GM12874 (cell line): ENCODE data around the gene DENND10.

ENCODE experiments used
- TF ChIP-seq, protein P1 (sequence below): IDR thresholded peaks from 2 replicates; pipeline ENCODE4 v1.5.1; 2011; ENCODE audit warnings: low read depth, mild to moderate bottlenecking, control low read depth, low read length, moderate library complexity; ENCODE audit not compliant: insufficient read depth

The DENND10 gene

DNA sequence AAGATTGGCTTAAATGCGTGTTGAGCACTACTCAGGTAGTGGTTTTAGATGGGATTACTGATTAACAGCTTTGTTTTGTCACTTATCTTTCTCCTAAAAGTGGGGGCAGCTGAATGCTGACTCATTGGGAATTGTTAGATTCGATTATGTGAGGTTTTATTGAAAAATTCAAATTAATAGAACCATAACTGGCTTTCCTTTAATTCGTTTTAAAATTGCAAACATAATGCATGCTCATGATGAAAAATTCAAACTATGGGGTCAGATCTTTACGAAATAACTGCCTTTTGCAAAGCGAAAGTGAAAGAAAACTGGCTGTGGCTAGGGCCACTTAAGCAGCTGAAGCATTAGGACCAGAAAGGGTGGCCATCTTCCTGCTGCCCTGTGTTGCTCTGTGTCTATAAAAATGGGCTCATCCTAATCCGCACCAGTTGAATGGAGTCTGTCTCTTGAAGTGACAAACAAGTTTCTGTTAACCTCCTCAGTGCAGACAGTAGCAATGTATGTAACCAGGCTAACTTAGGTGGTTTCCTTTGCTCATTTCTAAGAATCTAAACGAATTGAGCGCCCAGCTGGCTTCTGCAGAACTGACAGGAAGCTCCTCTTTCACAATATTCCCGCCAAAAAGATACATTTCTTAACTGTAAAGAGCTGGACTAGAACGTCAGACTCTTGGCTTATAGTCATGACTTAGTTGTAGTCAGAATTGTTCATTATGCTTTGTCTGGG is 27.8 kb downstream of the DENND10 start:
- TF ChIP-seq, protein P1, sequence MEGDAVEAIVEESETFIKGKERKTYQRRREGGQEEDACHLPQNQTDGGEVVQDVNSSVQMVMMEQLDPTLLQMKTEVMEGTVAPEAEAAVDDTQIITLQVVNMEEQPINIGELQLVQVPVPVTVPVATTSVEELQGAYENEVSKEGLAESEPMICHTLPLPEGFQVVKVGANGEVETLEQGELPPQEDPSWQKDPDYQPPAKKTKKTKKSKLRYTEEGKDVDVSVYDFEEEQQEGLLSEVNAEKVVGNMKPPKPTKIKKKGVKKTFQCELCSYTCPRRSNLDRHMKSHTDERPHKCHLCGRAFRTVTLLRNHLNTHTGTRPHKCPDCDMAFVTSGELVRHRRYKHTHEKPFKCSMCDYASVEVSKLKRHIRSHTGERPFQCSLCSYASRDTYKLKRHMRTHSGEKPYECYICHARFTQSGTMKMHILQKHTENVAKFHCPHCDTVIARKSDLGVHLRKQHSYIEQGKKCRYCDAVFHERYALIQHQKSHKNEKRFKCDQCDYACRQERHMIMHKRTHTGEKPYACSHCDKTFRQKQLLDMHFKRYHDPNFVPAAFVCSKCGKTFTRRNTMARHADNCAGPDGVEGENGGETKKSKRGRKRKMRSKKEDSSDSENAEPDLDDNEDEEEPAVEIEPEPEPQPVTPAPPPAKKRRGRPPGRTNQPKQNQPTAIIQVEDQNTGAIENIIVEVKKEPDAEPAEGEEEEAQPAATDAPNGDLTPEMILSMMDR, result no peak

DNA sequence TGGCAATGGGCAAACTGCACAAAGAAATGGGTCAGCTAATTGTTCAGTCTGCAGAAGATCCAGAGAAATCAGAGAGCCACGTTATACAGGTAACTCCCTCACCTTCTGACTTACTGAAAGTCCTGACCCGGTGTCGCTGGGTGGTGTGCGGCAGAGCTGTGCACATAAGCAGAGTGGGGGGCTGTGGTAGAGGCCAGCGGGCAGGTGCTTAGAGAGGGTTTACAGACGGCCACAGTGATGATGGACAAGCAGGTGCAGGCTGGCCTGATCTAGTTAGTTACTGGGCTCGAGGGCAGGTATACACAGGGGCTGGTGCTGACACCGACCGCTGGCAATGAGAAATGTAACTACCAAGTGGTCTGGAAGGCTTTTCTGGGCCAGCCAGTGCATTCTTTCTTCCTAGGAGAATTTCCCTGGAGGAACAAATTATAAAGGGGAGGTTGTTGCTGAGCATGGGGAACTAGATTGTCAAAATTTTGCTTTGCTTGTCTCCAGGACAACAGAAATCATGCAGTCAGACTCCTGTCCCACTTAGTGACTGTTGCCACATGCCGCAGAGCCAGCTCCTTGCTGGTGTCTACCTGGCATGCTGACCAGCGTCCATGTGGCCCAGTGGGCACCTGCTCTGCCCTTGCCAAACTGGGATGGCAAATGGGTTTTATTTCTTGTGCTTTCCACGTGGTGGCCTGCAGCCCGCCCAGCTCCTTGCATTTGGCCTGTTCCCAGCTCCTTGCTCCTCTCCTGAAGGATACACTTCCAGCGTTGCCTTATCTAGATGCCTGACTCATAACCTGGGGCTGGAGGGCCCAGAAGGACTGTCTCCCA is 28.8 kb downstream of the DENND10 start:
- TF ChIP-seq, protein P1, result no peak

DNA sequence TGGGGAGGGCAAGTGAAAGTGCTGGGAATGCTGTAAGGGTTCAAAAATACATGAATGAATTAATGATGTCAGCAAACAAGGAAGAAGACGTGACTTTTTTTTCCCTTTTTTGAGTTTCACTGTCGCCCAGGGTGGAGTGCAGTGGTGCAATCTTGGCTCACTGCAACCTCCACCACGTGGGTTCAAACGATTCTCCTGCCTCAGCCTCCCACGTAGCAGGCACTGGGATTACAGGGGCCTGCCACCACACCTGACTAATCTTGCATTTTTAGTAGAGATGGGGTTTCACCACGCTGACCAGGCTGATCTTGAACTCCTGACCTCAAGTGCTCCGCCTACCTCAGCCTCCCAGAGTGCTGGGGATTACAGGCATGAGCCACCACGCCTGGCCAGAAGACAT is 30.0 kb downstream of the DENND10 start:
- TF ChIP-seq, protein P1, result no peak

DNA sequence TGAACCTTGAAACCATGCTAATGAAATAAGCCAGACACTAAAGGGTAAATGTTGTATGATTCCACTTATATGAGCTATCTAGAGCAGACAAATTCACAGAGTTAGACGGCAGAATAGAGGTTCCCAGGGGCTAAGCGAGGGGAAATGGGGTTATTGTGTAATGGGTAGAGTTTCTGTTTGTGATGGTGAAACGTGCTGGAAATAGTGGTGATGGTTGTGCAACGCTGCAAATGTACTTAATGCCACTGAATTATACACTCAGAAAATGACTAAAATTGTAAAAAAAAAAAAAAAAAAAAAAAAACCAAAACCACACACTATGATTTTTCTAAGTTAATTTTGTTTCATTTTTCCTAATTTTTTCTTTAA is 31.6 kb downstream of the DENND10 start:
- TF ChIP-seq, protein P1, result no peak

DNA sequence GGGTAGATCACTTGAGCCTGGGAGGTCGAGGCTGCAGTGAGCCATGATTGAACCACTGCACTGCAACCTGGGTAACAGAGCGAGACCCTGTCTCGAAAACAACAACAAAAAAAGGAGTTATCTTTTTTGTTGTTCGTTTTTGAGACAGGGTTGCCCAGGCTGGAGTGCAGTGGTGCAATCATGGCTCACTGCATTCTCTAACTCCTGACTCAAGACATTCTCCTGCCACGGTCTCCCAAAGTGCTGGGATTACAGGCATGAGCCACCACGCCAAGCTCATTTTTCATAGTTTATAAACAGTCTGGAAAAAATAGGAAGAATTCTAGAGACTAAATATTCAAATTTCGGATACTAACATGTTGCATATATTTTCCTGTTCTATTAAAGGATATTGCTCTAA is 32.2 kb downstream of the DENND10 start:
- TF ChIP-seq, protein P1, result no peak

DNA sequence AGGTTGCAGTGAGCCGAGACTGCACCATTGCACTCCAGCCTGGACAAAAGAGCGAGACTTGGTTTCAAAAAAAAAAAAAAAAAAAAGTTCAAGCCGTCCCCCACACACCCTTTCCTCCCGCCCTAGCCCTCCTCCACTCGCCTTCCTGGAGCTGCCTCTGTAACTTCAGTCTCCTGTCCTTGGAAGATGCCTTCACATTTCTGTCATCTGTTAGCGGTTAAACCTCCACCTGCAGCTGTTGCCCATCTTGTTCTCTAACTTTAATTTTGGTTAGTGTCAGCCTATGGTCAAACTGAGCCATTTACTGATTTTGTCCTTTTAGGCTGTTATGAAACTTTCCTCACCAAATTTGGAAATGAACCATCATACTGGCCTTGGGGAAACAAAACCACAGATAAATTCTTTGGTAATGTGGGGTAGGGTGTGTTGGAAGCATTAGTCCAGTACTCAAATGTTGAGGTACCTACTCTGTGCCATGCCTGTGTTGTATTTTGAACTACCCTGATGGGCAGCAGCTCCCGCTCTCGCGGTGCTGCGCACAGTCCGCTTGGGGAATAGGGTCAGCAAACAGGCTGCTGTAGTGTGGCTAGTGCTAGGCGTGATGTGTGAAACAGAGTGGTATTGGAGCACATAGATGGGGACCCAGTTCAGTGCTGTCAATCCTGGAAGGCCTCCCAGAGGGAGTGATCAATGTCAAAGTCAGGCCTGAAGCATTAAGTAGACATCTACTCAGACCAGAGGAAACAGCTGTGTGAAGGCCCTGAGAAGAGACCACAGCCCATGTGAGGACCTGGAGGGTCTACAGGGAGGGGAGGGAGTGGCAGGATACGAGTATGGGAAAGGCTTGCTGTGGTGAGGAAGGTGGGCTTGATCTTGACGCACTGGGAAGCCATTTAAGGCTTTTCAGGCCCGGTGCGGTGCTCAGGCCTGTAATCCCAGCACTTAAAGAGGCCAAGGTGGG is 34.7 kb downstream of the DENND10 start:
- TF ChIP-seq, protein P1, result no peak

DNA sequence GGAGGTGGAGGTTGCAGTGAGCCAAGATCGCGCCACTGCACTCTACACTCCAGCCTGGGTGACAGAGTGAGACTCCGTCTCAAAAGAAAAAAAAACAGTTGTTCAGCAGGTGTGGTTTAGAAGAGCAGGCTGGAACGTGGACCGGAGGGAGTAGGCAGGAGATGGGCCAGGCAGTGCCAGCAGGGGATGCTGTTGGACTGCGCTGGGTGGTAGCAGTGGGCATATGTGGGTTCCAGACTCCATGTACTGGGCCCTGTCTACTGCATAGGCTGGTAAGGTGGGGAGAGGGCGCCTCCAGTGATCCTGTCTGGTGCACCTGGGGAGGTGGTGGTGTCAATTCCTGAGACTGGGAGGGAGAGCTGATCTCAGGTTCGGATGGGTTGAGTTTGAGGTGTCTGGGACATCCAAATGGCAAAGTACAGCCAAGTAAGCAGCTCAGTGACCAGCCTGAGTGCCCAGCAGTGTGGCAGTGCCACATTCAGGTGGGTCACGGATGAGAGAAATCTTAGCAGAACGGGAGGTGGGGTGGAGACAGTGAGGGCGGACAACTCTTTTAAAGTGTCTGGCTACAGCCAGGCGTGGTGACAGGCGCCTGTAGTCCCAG is 35.7 kb downstream of the DENND10 start:
- TF ChIP-seq, protein P1, result peak; percentile 72
